NB4 (cell line): ENCODE data around the gene MACROD2.

Source experiments
- CTCF ChIP-seq: IDR thresholded peaks from one replicate; pipeline ENCODE4 v1.5.1; 2012; ENCODE audit warnings: low read depth, low read length
- POLR2A ChIP-seq: IDR thresholded peaks from 2 replicates; pipeline ENCODE4 v1.6.1; 2011; ENCODE audit warnings: mild to moderate bottlenecking; ENCODE audit not compliant: insufficient read length; ENCODE audit errors: extremely low read depth

- TF ChIP-seq CTCF (no peak), POLR2A (no peak)
Measured at GRCh38 chr20:15742627-15743026, 1747.3 kb downstream of the MACROD2 start.
